ENCODE measurements around the gene RYR3. TPM values are rescaled to one million over a fixed set of nuclear protein-coding genes. Genes with fewer than 3 reads are reported as not detected.

The RYR3 gene
- total RNA-seq, 1 donor from 2014 or later: 0.32 TPM

DNA sequence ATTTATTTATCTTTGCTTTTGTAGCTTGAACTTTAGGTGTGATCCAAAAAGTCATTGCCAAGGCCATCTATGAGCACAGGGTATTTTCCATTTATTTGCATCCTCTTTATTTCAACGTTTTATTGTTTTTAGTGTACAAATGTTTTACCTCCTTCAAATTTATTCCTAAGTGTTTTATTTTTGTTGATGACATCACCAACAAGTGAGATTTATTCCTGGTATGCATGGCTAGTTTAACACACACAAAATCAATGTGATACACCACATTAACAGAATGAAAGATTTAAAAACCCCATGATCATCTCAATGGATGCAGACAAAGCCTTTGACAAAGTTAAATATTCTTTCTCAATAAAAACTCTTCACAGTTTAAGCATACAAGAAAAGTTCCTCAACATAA is 591.3 kb downstream of the RYR3 start:
- no peaks in the 10 kb centered on the region for H3K36me3 ChIP-seq
- no peaks in the 10 kb centered on the region for H3K9me3 ChIP-seq
- no peaks in the 10 kb centered on the region for H3K4me1 ChIP-seq
- intact Hi-C loops (cut with DNase I): no loop called here
- no peak overlapping the region for H3K27ac ChIP-seq
- no peak for DNase-seq
- H3K27me3 ChIP-seq (ENCODE audit: low read depth): no peaks in the 10 kb centered on the region
- no peak overlapping the region for H3K4me3 ChIP-seq
- TF ChIP-seq, protein P1, sequence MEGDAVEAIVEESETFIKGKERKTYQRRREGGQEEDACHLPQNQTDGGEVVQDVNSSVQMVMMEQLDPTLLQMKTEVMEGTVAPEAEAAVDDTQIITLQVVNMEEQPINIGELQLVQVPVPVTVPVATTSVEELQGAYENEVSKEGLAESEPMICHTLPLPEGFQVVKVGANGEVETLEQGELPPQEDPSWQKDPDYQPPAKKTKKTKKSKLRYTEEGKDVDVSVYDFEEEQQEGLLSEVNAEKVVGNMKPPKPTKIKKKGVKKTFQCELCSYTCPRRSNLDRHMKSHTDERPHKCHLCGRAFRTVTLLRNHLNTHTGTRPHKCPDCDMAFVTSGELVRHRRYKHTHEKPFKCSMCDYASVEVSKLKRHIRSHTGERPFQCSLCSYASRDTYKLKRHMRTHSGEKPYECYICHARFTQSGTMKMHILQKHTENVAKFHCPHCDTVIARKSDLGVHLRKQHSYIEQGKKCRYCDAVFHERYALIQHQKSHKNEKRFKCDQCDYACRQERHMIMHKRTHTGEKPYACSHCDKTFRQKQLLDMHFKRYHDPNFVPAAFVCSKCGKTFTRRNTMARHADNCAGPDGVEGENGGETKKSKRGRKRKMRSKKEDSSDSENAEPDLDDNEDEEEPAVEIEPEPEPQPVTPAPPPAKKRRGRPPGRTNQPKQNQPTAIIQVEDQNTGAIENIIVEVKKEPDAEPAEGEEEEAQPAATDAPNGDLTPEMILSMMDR (IDR thresholded peaks at IDR 0.05): no peak
- ATAC-seq: no peak

DNA sequence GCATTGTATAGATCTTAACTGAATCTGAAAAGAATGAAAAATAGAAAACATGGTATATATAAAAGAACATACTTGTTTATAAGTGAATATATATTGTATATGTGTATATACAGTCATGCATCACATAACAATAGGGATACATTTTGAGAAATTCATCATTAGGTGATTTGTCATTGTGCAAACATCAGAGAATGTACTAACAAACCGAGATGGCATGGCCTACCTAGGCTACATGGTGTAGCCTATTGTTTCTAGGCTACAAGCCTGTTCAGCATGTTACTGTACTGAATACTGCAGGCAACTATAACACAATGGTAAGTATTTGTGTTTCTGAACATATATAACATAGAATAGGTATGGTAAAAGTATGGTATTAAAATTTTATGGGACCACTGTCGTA is 592.9 kb downstream of the RYR3 start:
- no peaks in the 10 kb centered on the region for H3K9me3 ChIP-seq
- intact Hi-C loops (cut with DNase I): no loop called here
- H3K4me3 ChIP-seq: no peak overlapping the region
- H3K27ac ChIP-seq: no peak overlapping the region
- no peaks in the 10 kb centered on the region for H3K36me3 ChIP-seq
- TF ChIP-seq, protein P1 (IDR thresholded peaks at IDR 0.05): no peak
- H3K27me3 ChIP-seq (ENCODE audit: low read depth): no peaks in the 10 kb centered on the region
- DNase-seq (no peak), ATAC-seq (no peak)
- H3K4me1 ChIP-seq: no peaks in the 10 kb centered on the region

DNA sequence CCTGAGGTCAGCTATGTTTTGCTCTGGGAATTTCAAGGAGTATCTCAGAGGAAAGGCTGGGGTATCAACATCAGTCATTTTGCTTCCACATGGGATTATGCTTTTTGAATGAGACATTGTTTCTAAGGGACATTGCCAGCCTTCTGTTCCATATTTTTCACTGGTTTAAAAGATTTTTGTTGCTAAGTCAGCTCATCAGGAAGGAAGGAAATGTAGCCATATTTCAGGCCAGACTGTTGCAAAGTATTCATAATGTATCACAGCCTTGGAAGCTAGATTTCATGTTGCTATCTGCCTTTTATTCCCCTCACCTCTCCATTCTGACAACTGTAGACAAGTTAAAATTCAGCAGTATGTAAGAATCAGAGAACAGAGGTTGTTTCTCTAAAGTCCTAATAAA is 596.6 kb downstream of the RYR3 start:
- H3K4me3 ChIP-seq: no peak overlapping the region
- DNase-seq (no peak), ATAC-seq (no peak)
- TF ChIP-seq, protein P1 (IDR thresholded peaks at IDR 0.05): no peak
- no peaks in the 10 kb centered on the region for H3K9me3 ChIP-seq
- H3K27me3 ChIP-seq (ENCODE audit: low read depth): no peaks in the 10 kb centered on the region
- H3K27ac ChIP-seq: no peak overlapping the region
- H3K36me3 ChIP-seq: no peaks in the 10 kb centered on the region
- no peaks in the 10 kb centered on the region for H3K4me1 ChIP-seq
- intact Hi-C loops (cut with DNase I): no loop called here

DNA sequence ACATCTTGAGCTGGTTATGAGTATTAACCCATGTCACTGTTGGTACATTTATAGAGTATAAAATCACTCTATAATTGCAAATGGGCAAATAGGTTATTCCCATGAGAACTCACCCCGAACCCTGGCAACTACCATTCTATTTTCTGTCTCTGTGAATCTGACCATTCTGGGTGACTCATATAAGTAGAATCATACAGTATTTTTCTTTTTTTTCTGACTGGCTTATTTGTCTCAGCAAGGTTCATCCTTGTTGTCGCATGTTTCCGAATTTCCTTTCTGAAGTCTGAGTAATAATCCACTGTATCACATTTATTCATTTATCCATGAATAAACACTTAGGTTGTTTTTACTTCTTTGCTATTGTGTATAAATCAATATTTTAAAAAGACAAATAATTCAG is 597.6 kb downstream of the RYR3 start:
- DNase-seq (no peak), ATAC-seq (no peak)
- TF ChIP-seq, protein P1 (IDR thresholded peaks at IDR 0.05): no peak
- Histone ChIP-seq H3K9me3 (no peaks in the 10 kb centered on the region), H3K4me1 (no peaks in the 10 kb centered on the region), H3K27me3 (ENCODE audit: low read depth) (no peaks in the 10 kb centered on the region), H3K4me3 (no peak overlapping the region), H3K36me3 (no peaks in the 10 kb centered on the region), H3K27ac (no peak overlapping the region)
- intact Hi-C loops (cut with DNase I): no loop called here

DNA sequence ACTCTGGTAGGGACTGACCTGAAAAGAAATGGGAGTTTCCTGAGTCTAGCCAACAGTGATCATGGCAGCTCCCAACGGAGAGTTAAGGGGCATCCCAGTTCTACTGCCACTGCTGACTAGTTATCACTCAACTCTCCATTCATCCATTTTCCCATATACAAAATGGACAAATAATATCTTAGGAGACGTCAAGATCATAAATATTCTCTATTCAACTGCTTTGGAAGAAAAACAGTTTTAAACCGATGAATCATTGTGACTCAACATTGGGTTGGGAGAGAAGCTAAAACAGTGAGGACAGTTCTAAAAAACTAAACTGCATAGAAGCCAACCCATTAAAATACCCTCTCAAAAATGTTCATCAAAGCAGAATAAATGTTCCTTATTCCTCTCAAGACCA is 600.0 kb downstream of the RYR3 start:
- Histone ChIP-seq H3K27me3 (ENCODE audit: low read depth) (no peaks in the 10 kb centered on the region), H3K27ac (no peak overlapping the region), H3K4me1 (no peaks in the 10 kb centered on the region), H3K36me3 (no peaks in the 10 kb centered on the region), H3K4me3 (no peak overlapping the region), H3K9me3 (no peaks in the 10 kb centered on the region)
- TF ChIP-seq, protein P1 (IDR thresholded peaks at IDR 0.05): no peak
- ATAC-seq (no peak), DNase-seq (no peak)
- intact Hi-C loops (cut with DNase I): no loop called here

DNA sequence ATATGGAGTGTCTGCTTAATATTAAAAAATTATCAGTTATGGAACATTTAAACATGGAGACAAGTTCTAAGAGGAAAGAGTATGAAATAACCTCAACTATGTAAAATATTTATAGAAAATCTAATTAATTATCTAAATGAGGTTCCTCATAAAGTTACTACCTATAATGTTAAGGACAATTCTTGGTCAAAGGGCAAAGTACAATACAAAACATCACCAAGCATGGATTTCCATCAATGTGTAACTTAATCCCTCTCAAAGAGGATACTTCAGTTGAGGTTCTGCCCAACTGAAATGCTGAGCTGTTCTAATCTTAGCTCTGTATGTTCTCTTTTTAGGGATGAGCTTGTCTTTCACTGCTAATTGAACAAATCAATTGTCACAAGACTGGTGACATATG is 601.6 kb downstream of the RYR3 start:
- ATAC-seq (no peak), DNase-seq (no peak)
- H3K27me3 ChIP-seq (ENCODE audit: low read depth): no peaks in the 10 kb centered on the region
- TF ChIP-seq, protein P1 (IDR thresholded peaks at IDR 0.05): no peak
- H3K4me1 ChIP-seq: no peaks in the 10 kb centered on the region
- H3K27ac ChIP-seq: no peak overlapping the region
- no peaks in the 10 kb centered on the region for H3K36me3 ChIP-seq
- H3K9me3 ChIP-seq: no peaks in the 10 kb centered on the region
- H3K4me3 ChIP-seq: no peak overlapping the region
- intact Hi-C loops (cut with DNase I): no loop called here
